K562 (cell line): ENCODE results near the gene BMS1. TPM values are rescaled to one million over a fixed set of nuclear protein-coding genes. Genes with fewer than 3 reads are reported as not detected.

Experiments
- ATAC-seq: fragments of 200-7000 bp; cut with Tn5 transposase; 3 replicates; pipeline ENCODE4 v1.9.1; 2020; ENCODE audit warnings: moderate library complexity
- BruUV-seq: library from RNA; stranded (reverse); fragments of 400-500 nt; replicated peaks from 2 replicates; lab custom pipeline; 2021; lab: Mats Ljungman, UMichigan
- CTCF ChIA-PET: fragments of 300-600 bp; formaldehyde crosslinking; extraction: SDS; loops from one replicate; lab custom pipeline; 2021; ENCODE audit warnings: low intra/inter-chr PET ratio; lab: Yijun Ruan, JAX
- POLR2A ChIA-PET: fragments of 300-600, 350-650 bp; sonication (Branson Sonifier 250); formaldehyde crosslinking; extraction: SDS; loops from one replicate; lab custom pipeline; 2021; ENCODE audit warnings: antibody characterized with exemption, inconsistent platforms; lab: Yijun Ruan, JAX
- DNase-seq, 4 experiments: peaks; one replicate each; pipeline versions ENCODE4 v3.0.0 to v3.0.0-alpha.2; 2011 to 2018; ENCODE audit warnings: low spot score in 3 of 4, mixed read lengths in 3 of 4; ENCODE audit errors: extremely low read depth in 1 of 4
- FAIRE-seq: peaks from 2 replicates; lab custom pipeline; 2011; peaks lifted over from hg19 to GRCh38; lab: Jason Lieb, UNC
- H2AFZ ChIP-seq: 2 replicates; pipeline ENCODE4 v1.6.0; 2011; ENCODE audit warnings: low read depth, low read length, control low read depth, inconsistent platforms
- H3K27ac ChIP-seq: fragments of 200-600 bp; 3 replicates; pipeline ENCODE4 v1.8.0; 2011; ENCODE audit warnings: low read depth, mild to moderate bottlenecking, control low read depth, inconsistent platforms, low read length, moderate library complexity, mixed read lengths; ENCODE audit errors: extremely low read depth
- H3K27me3 ChIP-seq, 2 experiments: fragments of 300-600 bp in 1 of 2; 2 replicates in 1 of 2; 3 replicates in 1 of 2; pipeline versions ENCODE4 v1.6.0 to v1.8.0; 2011; ENCODE audit warnings: inconsistent platforms in 2 of 2, low read length in 2 of 2, mild to moderate bottlenecking in 1 of 2, mixed read lengths in 1 of 2, moderate library complexity in 1 of 2; ENCODE audit not compliant: control insufficient read depth in 2 of 2, insufficient read depth in 2 of 2
- H3K36me3 ChIP-seq: fragments of 300-600 bp; 3 replicates; pipeline ENCODE4 v1.8.0; 2011; ENCODE audit warnings: mild to moderate bottlenecking, low read length, inconsistent platforms; ENCODE audit not compliant: control insufficient read depth, insufficient read depth
- H3K4me1 ChIP-seq, 2 experiments: fragments of 200-600 bp in 1 of 2; replicated peaks in 1 of 2; 2 replicates in 1 of 2; 3 replicates in 1 of 2; pipeline versions ENCODE4 v1.5.1 to v1.8.0; 2011; ENCODE audit warnings: inconsistent platforms in 2 of 2, low read length in 2 of 2, mild to moderate bottlenecking in 1 of 2, mixed read lengths in 1 of 2, moderate library complexity in 1 of 2; ENCODE audit not compliant: control insufficient read depth in 2 of 2, insufficient read depth in 2 of 2
- H3K4me2 ChIP-seq: 2 replicates; pipeline ENCODE4 v1.6.1; 2011; ENCODE audit warnings: low read length, control low read depth, inconsistent platforms, mixed read lengths; ENCODE audit not compliant: insufficient read depth
- H3K4me3 ChIP-seq: fragments of 200-600 bp; sonication (generic), shearing (Covaris generic); 2 replicates; pipeline ENCODE4 v1.5.1; 2016; ENCODE audit warnings: control low read depth, inconsistent platforms
- H3K79me2 ChIP-seq: fragments of 200-600 bp; 3 replicates; pipeline ENCODE4 v1.8.0; 2011; ENCODE audit warnings: low read length, inconsistent platforms; ENCODE audit not compliant: control insufficient read depth, insufficient read depth
- H3K9ac ChIP-seq, 2 experiments: 2 replicates each; pipeline versions ENCODE4 v1.6.0 to v1.6.1; 2011; ENCODE audit warnings: low read depth in 2 of 2, low read length in 2 of 2, control low read depth in 1 of 2, inconsistent platforms in 1 of 2, mild to moderate bottlenecking in 1 of 2, mixed read lengths in 1 of 2; ENCODE audit not compliant: insufficient read depth in 1 of 2
- H3K9me1 ChIP-seq: one replicate; pipeline ENCODE4 v1.6.0; 2011; ENCODE audit warnings: inconsistent platforms, mild to moderate bottlenecking, low read length, moderate library complexity; ENCODE audit not compliant: control insufficient read depth, insufficient read depth
- H3K9me3 ChIP-seq: replicated peaks from 2 replicates; pipeline ENCODE4 v1.5.1; 2011; ENCODE audit warnings: low read depth, low read length, inconsistent platforms; ENCODE audit not compliant: control insufficient read depth, insufficient read depth
- H4K20me1 ChIP-seq: replicated peaks from 2 replicates; pipeline ENCODE4 v1.6.1; 2011; ENCODE audit warnings: low read length, inconsistent platforms, mixed read lengths; ENCODE audit not compliant: control insufficient read depth, insufficient read depth
- CBX8 ChIP-seq: fragments of 200-600 bp; sonication (generic); IDR thresholded peaks from 2 replicates; pipeline ENCODE4 v1.6.1; 2012; ENCODE audit warnings: borderline replicate concordance, mixed run types, low read depth, mild to moderate bottlenecking, moderate library complexity, mixed read lengths, low read length, control low read depth, inconsistent platforms; ENCODE audit not compliant: poor library complexity, severe bottlenecking; ENCODE audit errors: extremely low read depth
- CXXC5 ChIP-seq: fragments of 250-450 bp; sonication (Bioruptor Pico); IDR thresholded peaks from 2 replicates; pipeline ENCODE4 v1.8.0; 2022; ENCODE audit warnings: inconsistent platforms, mild to moderate bottlenecking, moderate library complexity
- KAT2B ChIP-seq: IDR thresholded peaks from one replicate; pipeline ENCODE4 v1.6.1; 2012; ENCODE audit warnings: low read depth, mild to moderate bottlenecking, control low read depth, inconsistent platforms, low read length, moderate library complexity
- POU5F1 ChIP-seq: fragments of 150-350 bp; IDR thresholded peaks from 2 replicates; pipeline ENCODE4 v1.6.1; 2014; ENCODE audit warnings: borderline replicate concordance, low read length, low read depth, mild to moderate bottlenecking; ENCODE audit not compliant: partially characterized antibody
- RFX7 ChIP-seq: fragments of 250-450 bp; sonication (Bioruptor Pico); IDR thresholded peaks from 2 replicates; pipeline ENCODE4 v1.5.1; 2021; ENCODE audit warnings: mild to moderate bottlenecking
- SMAD2 ChIP-seq: fragments of 150-350 bp; IDR thresholded peaks from 2 replicates; pipeline ENCODE4 v1.6.1; 2014; ENCODE audit warnings: low read depth, mild to moderate bottlenecking, low read length
- SOX6 ChIP-seq: fragments of 450-650 bp; IDR thresholded peaks from 2 replicates; pipeline ENCODE4 v1.6.1; 2014; ENCODE audit warnings: mild to moderate bottlenecking
- TGIF2 ChIP-seq: sonication (generic); formaldehyde crosslinking; IDR thresholded peaks from 2 replicates; pipeline ENCODE4 v1.8.1; 2022; ENCODE audit warnings: mild to moderate bottlenecking, missing genetic modification reagents, moderate library complexity
- TSC22D4 ChIP-seq: fragments of 450-650 bp; IDR thresholded peaks from 2 replicates; pipeline ENCODE4 v1.6.1; 2016; ENCODE audit warnings: missing genetic modification characterization, missing biosample characterization, control low read depth
- YY1 ChIP-seq, 3 experiments: IDR thresholded peaks; 2 replicates each; pipeline ENCODE4 v1.6.1; 2011; ENCODE audit warnings: low read length in 2 of 3, mild to moderate bottlenecking in 2 of 3, moderate library complexity in 2 of 3, borderline replicate concordance in 1 of 3, control low read depth in 1 of 3, low read depth in 1 of 3; ENCODE audit not compliant: insufficient read depth in 3 of 3, insufficient replicate concordance in 2 of 3, control insufficient read depth in 1 of 3, insufficient read length in 1 of 3; ENCODE audit errors: extremely low read depth in 1 of 3
- ZNF140 ChIP-seq: fragments of 250-450 bp; sonication (Bioruptor Pico); IDR thresholded peaks from 2 replicates; pipeline ENCODE4 v1.8.0; 2021; ENCODE audit warnings: moderate library complexity, mild to moderate bottlenecking, inconsistent platforms
- ZNF644 ChIP-seq: fragments of 200-800 bp; sonication (Bioruptor generic); IDR thresholded peaks from 2 replicates; pipeline ENCODE4 v1.6.1; 2016; ENCODE audit warnings: low read depth, missing genetic modification characterization, missing compliant biosample characterization
- ZNF780A ChIP-seq: fragments of 250-450 bp; sonication (Bioruptor Pico); IDR thresholded peaks from 2 replicates; pipeline ENCODE4 v1.5.0; 2021; ENCODE audit warnings: mild to moderate bottlenecking
- WGBS: fragments of 100-300 bp; shearing (Covaris generic); methylation state at CpG from one replicate; pipeline ENCODE4 v1.1.6; 2016; ENCODE audit warnings: low coverage, mixed read lengths; ENCODE audit not compliant: insufficient coverage; ENCODE audit errors: missing lambda C conversion rate; 5-methylcytosine and 5-hydroxymethylcytosine counted together
- in situ Hi-C: fragments of 300-500 bp; cut with MboI; formaldehyde crosslinking; loops from 4 replicates; pipeline ENCODE4 v1.15.0; 2018; ENCODE audit warnings: inconsistent platforms, mixed read lengths
- intact Hi-C: fragments of 100-400 bp; cut with micrococcal nuclease; formaldehyde crosslinking; loops from 2 replicates; pipeline ENCODE4 v1.14.2; 2022
- polyA plus RNA-seq, 8 experiments: library from polyadenylated mRNA; depleted of rRNA in 4 of 8; stranded (reverse) in 5 of 8; unstranded in 3 of 8; fragments of >200 nt; fragmentation: Nextera tagmentation in 2 of 8; fragmentation: Illumina TruSeq in 1 of 8; extraction: Ambion mirVana in 2 of 8; extraction: Trizol in 1 of 8; gene quantifications; 2 replicates each; pipeline versions ENCODE4 v1.2.1 to v1.2.3, GENCODE V29; 2011 to 2014; ENCODE audit warnings: inconsistent platforms in 1 of 8, missing spikeins in 1 of 8
- total RNA-seq, 7 experiments: library from RNA; depleted of rRNA in 6 of 7; stranded (reverse); fragments of >200 nt in 6 of 7; fragmentation: Illumina TruSeq in 2 of 7; extraction: Trizol in 2 of 7; gene quantifications; 2 replicates each; pipeline versions ENCODE4 v1.2.1 to v1.2.3, GENCODE V29; 2011 to 2021; ENCODE audit warnings: low replicate concordance in 1 of 7
- TF ChIP-seq, protein P1 (sequence below): sonication (generic); formaldehyde crosslinking; IDR thresholded peaks from 2 replicates; pipeline ENCODE4 v1.8.0; 2022; ENCODE audit warnings: missing genetic modification reagents, mild to moderate bottlenecking, moderate library complexity, borderline replicate concordance
- TF ChIP-seq, protein P2 (sequence below): sonication (generic); formaldehyde crosslinking; IDR thresholded peaks from 2 replicates; pipeline ENCODE4 v1.8.1; 2023; ENCODE audit warnings: mild to moderate bottlenecking, missing genetic modification reagents
- TF ChIP-seq, protein P3 (sequence below): IDR thresholded peaks from 2 replicates; pipeline ENCODE4 v1.6.1; 2014; ENCODE audit warnings: antibody characterized with exemption
- TF ChIP-seq, protein P4 (sequence below): fragments of 250-450 bp; sonication (Bioruptor Pico); IDR thresholded peaks from 2 replicates; pipeline ENCODE4 v1.8.0; 2021; ENCODE audit warnings: moderate library complexity, mild to moderate bottlenecking, inconsistent platforms

The BMS1 gene
- total and polyA plus RNA-seq, 9 of the 15 experiments (the other 6 are each of a cell fraction or from before 2014, with no cell fraction given), result 11.1 to 46.9 (median 32.7) TPM

DNA sequence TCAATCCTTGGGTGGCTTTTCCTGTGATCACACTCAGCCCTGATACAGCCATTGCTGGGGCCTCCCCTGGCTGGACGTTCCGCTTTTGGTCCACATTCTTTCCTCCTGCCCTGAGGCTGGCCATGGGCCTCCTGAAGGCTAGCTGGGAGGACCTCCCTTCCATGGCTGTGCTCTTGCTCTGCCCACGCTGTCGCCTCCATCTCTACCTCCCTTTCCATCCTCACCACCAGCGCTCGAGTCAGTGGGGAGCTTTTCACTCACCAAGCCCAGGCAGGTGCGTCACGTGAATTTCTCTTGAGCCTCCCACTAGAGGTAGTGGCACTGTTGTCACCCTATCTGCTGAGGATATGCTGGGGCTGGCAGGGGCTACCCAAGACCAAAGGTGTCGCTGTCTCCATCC, 85.9 kb downstream of the BMS1 start:
- FAIRE-seq (no peak), DNase-seq (no peak), ATAC-seq (no peak)
- no peak overlapping the region for H3K27ac ChIP-seq
- intact Hi-C loops, result loop anchor here (5.0 kb wide), 1 partner anchor 109 kb away; no protein-coding TSS in a partner anchor
- ChIA-PET POLR2A (interaction anchor here (1.1 kb wide), 1 partner anchor 8 kb away, joined by 3 read pairs; no protein-coding TSS in a partner anchor), CTCF (no interaction called here)
- H3K27me3 ChIP-seq, result peaks cover 6 to 42% of the 10 kb centered on the region in 2 experiments; a peak in 3 of 5 replicates
- no peak overlapping the region for H3K4me3 ChIP-seq
- 2% methylated on average over 9 of the region's 9 CpGs for WGBS
- TF ChIP-seq SMAD2, result no peak
- no peak for TF ChIP-seq ZNF644 (tag)
- TF ChIP-seq TGIF2 (CRISPR knock-in tag), result no peak
- TF ChIP-seq, protein P1, sequence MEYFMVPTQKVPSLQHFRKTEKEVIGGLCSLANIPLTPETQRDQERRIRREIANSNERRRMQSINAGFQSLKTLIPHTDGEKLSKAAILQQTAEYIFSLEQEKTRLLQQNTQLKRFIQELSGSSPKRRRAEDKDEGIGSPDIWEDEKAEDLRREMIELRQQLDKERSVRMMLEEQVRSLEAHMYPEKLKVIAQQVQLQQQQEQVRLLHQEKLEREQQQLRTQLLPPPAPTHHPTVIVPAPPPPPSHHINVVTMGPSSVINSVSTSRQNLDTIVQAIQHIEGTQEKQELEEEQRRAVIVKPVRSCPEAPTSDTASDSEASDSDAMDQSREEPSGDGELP (CRISPR knock-in tag), result no peak
- TF ChIP-seq, protein P2, sequence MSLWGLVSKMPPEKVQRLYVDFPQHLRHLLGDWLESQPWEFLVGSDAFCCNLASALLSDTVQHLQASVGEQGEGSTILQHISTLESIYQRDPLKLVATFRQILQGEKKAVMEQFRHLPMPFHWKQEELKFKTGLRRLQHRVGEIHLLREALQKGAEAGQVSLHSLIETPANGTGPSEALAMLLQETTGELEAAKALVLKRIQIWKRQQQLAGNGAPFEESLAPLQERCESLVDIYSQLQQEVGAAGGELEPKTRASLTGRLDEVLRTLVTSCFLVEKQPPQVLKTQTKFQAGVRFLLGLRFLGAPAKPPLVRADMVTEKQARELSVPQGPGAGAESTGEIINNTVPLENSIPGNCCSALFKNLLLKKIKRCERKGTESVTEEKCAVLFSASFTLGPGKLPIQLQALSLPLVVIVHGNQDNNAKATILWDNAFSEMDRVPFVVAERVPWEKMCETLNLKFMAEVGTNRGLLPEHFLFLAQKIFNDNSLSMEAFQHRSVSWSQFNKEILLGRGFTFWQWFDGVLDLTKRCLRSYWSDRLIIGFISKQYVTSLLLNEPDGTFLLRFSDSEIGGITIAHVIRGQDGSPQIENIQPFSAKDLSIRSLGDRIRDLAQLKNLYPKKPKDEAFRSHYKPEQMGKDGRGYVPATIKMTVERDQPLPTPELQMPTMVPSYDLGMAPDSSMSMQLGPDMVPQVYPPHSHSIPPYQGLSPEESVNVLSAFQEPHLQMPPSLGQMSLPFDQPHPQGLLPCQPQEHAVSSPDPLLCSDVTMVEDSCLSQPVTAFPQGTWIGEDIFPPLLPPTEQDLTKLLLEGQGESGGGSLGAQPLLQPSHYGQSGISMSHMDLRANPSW (CRISPR knock-in tag), result no peak
- TF ChIP-seq RFX7 (CRISPR knock-in tag), result no peak
- no peak for TF ChIP-seq CBX8
- TF ChIP-seq, protein P3, sequence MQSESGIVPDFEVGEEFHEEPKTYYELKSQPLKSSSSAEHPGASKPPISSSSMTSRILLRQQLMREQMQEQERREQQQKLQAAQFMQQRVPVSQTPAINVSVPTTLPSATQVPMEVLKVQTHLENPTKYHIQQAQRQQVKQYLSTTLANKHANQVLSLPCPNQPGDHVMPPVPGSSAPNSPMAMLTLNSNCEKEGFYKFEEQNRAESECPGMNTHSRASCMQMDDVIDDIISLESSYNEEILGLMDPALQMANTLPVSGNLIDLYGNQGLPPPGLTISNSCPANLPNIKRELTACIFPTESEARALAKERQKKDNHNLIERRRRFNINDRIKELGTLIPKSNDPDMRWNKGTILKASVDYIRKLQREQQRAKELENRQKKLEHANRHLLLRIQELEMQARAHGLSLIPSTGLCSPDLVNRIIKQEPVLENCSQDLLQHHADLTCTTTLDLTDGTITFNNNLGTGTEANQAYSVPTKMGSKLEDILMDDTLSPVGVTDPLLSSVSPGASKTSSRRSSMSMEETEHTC, result no peak
- TF ChIP-seq CXXC5 (CRISPR knock-in tag), result no peak
- TF ChIP-seq ZNF780A (CRISPR knock-in tag), result no peak
- TF ChIP-seq KAT2B, result no peak
- TF ChIP-seq, protein P4, sequence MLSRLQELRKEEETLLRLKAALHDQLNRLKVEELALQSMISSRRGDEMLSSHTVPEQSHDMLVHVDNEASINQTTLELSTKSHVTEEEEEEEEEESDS, result no peak
- no peak for TF ChIP-seq POU5F1
- no peak for TF ChIP-seq YY1 (IDR thresholded peaks at IDR 0.05; ENCODE audit: borderline replicate concordance in 1 of 3, control insufficient read depth in 1 of 3, extremely low read depth in 1 of 3, insufficient read depth in 3 of 3, insufficient read length in 1 of 3, insufficient replicate concordance in 2 of 3, low read depth in 1 of 3, low read length in 2 of 3)
- TF ChIP-seq SOX6, result no peak
- TF ChIP-seq ZNF140, result no peak
- no peak for TF ChIP-seq TSC22D4 (tag)
- TF ChIP-seq, all 486 proteins: peak for 0
- BruUV-seq, result no TSS peak
- no peak overlapping the region for H2AFZ ChIP-seq
- no peaks in the 10 kb centered on the region; the same call in 1 of the 2 replicates for H4K20me1 ChIP-seq
- no peaks in the 10 kb centered on the region for H3K79me2 ChIP-seq
- no peaks in the 10 kb centered on the region for H3K36me3 ChIP-seq
- in situ Hi-C loops, result no loop called here
- H3K4me2 ChIP-seq, result no peak overlapping the region
- H3K9me1 ChIP-seq, result no peaks in the 10 kb centered on the region
- peaks cover 0 to 16% of the 10 kb centered on the region in 2 experiments; a peak in 3 of 5 replicates for H3K4me1 ChIP-seq
- no peak overlapping the region for H3K9ac ChIP-seq
- no peaks in the 10 kb centered on the region for H3K9me3 ChIP-seq
